H4 (cell line): Measurements from ENCODE around the gene MAPKAPK3. TPM values are rescaled to one million over a fixed set of nuclear protein-coding genes. Genes with fewer than 3 reads are reported as not detected.

Experiments used
- DNase-seq: peaks from one replicate; pipeline ENCODE4 v3.0.0-alpha.2; 2015; ENCODE audit warnings: low spot score
- total RNA-seq: library from RNA; depleted of rRNA; stranded (reverse); fragments of >200 nt; shearing (Covaris generic); gene quantifications from 2 replicates; pipeline ENCODE4 v1.2.3, GENCODE V29; 2014

The MAPKAPK3 gene
- total RNA-seq, 1 experiment from 2014 or later = 28.6 TPM

DNA sequence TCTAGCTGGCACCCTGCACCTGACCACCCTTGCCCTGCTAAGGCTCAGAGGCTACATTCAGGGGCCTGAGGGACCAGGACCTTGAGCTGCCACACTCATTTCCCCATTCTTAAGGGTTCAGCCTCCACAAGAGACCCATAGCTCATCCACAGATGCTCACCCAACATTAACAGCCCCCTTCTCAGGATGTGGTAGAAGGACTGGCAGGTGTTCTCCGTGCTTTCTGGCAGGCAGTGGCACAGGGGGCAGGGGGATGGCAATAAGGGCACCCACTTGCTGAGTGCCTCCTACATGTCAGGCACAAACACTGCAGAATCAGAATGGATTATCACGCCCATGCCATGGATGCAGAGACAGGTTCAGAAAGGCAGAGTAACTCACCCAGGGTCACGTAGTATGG is 9.4 kb downstream of the MAPKAPK3 start:
- DNase-seq = no peak

- peak; percentile 83 for DNase-seq
Measured at GRCh38 chr3:50627407-50628051, 10.6 kb downstream of the MAPKAPK3 start.

- no peak for DNase-seq
Measured at GRCh38 chr3:50628601-50629000, 11.7 kb downstream of the MAPKAPK3 start.

DNA sequence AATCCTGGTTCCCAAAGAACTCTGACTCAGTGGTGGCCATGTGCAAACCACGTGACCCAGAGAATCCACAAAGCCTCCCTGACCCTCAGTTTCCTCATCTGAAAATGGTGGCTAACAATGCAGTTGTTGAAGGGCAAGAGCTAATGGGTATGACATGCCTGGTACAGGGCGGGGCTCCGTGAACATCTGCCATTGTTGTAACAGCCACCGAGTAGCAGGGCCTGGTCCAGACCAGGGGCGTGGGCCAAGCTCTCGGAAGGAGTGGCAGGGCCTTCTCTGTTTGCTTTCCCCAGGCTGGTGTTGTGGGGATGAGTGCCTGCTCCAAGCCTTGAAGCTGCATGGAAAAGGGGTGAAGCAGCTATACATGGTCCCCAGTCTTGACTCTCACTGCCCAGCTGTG is 13.4 kb downstream of the MAPKAPK3 start:
- no peak for DNase-seq

DNA sequence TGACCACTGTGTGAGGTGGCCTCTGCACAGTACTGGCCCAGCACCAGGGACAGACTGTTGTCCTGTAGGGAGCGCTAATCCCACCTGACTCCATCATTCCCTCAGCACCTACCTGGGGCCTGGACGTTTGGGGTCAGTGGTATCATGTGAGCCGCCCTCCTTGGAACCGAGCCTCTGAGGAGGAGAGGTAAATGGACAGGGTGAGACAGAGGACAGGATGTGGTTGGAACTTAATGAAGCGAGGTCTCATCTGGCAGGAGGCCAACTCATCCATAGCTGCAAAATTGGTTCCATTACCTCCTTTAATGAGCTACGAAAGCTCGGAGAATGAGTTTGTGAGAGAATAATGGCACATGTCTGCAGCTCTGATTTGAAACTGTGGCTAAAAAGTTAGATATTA is 13.9 kb downstream of the MAPKAPK3 start:
- peak; percentile 42 for DNase-seq

GRCh38 chr3:50632450-50632849 is 15.5 kb downstream of the MAPKAPK3 start:
- no peak for DNase-seq

GRCh38 chr3:50633230-50633790 is 16.4 kb downstream of the MAPKAPK3 start:
- no peak for DNase-seq

DNA sequence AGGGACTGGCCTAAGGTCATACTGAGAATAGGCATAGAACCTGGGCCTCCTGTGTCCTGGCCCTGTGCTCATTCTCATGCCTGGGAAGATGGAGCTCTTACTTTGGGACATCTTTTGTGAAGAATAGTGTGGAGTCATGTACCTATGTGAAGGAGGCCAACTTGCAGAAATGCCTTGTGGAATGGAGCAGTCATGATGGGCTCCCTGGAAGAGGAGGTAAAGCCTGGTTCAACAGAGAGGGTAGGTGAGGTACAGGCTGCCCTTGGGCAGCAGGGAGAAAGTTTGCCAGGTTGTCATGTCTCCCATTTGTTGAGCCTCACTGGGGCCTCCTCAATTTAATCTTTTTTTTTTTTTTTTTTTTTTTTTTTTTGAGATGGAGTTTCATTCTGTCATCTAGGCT is 18.1 kb downstream of the MAPKAPK3 start:
- no peak for DNase-seq

- no peak for DNase-seq
Measured at GRCh38 chr3:50637011-50637410, 20.1 kb downstream of the MAPKAPK3 start.

DNA sequence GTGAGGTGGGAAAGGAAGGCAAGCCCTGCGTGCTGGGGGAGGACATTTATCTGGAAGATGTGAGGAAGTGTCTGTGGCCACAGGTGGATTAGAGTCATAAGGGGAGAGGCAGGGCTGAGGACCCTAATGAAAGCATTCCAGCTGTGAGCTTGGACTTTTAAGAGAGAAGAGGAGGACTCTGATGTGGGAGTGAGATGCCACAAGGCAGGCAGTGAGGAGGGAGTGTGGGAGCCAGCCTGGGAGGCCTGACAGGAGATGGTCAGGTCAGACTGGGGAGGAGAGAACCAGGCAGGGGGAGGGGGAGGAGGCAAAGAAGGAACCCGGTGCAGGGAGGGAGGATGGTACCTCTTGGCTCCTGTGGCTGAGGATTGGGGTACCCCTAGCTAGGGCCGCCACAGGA is 21.0 kb downstream of the MAPKAPK3 start:
- DNase-seq = no peak

- peak; percentile 40 for DNase-seq
Measured at GRCh38 chr3:50639055-50639494, 22.1 kb downstream of the MAPKAPK3 start.

- DNase-seq = no peak
Measured at GRCh38 chr3:50642382-50642781, 25.4 kb downstream of the MAPKAPK3 start.

GRCh38 chr3:50644561-50644960 is 27.6 kb downstream of the MAPKAPK3 start:
- no peak for DNase-seq

DNA sequence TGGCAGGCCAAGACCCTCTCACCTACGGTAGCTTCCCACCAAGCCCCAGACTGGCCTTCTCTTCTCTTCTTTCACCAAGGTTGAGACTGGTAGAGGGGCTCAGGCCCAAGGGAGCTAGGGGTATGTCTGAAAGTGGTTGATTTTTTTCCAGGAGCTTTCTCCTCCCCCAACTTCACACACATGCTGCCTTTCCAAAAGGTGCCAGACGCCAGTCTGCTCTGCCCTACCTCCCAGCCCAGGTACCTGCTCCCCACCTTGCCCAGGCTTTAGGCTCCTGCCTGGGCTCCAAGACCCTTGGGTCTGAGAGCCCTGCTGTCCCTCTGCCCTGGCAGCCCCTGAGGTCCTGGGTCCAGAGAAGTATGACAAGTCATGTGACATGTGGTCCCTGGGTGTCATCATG is 28.4 kb downstream of the MAPKAPK3 start:
- no peak for DNase-seq

GRCh38 chr3:50648313-50648712 is 31.4 kb downstream of the MAPKAPK3 start:
- DNase-seq = no peak

DNA sequence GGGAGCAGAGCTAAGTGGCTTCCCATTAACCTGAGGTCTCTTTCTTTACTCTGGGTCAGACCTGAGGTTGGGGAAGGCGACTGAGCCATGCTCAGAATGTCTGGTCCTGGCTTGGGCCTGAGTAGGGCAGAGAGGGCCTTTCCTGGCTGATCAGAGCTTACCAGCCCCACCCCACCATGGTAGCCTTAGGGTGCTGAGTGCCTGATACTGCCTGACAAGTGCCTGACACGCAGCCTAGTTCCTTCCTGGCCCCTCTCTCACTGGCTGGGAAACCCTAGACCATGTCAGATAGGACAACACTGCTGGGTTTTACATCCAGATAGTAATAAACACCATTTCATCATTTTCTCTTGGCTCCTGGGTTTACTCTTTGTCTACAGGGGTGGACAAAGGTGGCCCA is 32.0 kb downstream of the MAPKAPK3 start:
- DNase-seq = no peak

DNA sequence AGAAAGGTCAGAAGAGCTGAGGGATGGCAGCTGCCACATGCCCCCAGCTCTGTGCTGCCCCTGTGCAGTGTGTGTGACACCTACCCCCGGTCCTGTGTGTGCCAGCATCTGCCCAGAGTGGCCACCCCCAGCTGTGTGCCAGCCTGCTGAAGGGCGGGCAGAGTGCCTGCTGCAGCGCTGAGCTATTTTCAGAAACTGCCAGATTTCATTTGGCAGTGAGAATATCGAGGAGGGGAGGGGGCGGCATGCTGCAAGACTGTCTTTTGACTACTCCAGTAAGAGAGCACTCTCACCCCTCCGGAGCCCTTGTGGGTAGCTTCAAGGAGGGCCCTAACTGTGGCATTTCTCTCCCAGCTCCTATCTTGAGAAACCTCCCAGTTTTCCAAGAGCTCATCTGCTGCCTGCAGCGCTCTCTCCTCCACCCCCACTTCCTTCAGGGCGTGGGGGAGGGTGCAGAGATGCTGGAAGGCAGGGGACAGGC is 32.5 kb downstream of the MAPKAPK3 start:
- DNase-seq = no peak

GRCh38 chr3:50650018-50650417 is 33.1 kb downstream of the MAPKAPK3 start:
- DNase-seq = no peak

- DNase-seq = no peak
Measured at GRCh38 chr3:50651445-50651844, 34.5 kb downstream of the MAPKAPK3 start.

GRCh38 chr3:50651920-50652529 is 35.1 kb downstream of the MAPKAPK3 start:
- DNase-seq = no peak

GRCh38 chr3:50652709-50653108 is 35.8 kb downstream of the MAPKAPK3 start:
- DNase-seq = no peak

GRCh38 chr3:50653937-50654595 is 37.1 kb downstream of the MAPKAPK3 start:
- no peak for DNase-seq
